Hepatocyte (in vitro differentiated cells): ENCODE results near the gene ATP6V1B1.

Experiments used
- CTCF ChIP-seq: fragments of 200-600 bp; sonication (generic); IDR thresholded peaks from 2 replicates; pipeline ENCODE4 v1.5.1; 2016; ENCODE audit warnings: antibody characterized with exemption, mild to moderate bottlenecking; ENCODE audit not compliant: poor library complexity
- EZH2 ChIP-seq: fragments of 200-600 bp; sonication (generic); IDR thresholded peaks from 2 replicates; pipeline ENCODE4 v1.6.1; 2016; ENCODE audit warnings: antibody characterized with exemption, mild to moderate bottlenecking, borderline replicate concordance

- TF ChIP-seq EZH2 (no peak), CTCF (no peak)
Measured at GRCh38 chr2:70964133-70964532, 28.4 kb downstream of the ATP6V1B1 start.
